ENCODE results near the gene C17orf75.

Gene C17orf75

DNA sequence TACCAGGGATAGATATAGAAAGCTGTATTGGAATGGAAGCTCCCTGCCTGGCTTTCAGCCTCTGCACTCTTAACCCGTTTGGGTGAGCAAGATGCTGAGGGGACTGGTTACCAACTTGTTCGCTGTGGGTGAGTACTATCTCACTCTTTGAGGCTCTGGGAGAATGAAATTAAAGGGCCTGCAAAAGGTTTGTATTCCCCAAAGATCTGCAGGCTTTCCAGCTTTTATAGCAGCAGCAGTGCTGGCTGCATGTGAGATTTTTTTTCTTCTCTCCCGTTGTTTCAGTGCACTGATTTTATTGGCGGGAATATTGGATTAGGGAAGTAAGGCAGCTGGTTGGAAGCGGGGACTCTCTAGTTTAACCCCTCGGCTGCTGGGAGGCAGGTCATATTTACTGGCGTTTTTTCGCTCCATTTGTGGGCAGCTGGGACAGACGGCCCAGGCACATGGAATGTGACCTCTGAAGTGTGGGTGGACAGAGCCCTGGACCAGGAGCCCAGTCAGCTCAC, 30.9 kb downstream of the C17orf75 start:
- no peak for DNase-seq (ENCODE audit: low read depth in 1 of 2, low spot score in 1 of 2)
- H3K27ac ChIP-seq (replicated peaks), result no peak overlapping the region
- no peak overlapping the region for H3K4me3 ChIP-seq (replicated peaks; ENCODE audit: insufficient read depth, low read length)
- TF ChIP-seq, protein P1, sequence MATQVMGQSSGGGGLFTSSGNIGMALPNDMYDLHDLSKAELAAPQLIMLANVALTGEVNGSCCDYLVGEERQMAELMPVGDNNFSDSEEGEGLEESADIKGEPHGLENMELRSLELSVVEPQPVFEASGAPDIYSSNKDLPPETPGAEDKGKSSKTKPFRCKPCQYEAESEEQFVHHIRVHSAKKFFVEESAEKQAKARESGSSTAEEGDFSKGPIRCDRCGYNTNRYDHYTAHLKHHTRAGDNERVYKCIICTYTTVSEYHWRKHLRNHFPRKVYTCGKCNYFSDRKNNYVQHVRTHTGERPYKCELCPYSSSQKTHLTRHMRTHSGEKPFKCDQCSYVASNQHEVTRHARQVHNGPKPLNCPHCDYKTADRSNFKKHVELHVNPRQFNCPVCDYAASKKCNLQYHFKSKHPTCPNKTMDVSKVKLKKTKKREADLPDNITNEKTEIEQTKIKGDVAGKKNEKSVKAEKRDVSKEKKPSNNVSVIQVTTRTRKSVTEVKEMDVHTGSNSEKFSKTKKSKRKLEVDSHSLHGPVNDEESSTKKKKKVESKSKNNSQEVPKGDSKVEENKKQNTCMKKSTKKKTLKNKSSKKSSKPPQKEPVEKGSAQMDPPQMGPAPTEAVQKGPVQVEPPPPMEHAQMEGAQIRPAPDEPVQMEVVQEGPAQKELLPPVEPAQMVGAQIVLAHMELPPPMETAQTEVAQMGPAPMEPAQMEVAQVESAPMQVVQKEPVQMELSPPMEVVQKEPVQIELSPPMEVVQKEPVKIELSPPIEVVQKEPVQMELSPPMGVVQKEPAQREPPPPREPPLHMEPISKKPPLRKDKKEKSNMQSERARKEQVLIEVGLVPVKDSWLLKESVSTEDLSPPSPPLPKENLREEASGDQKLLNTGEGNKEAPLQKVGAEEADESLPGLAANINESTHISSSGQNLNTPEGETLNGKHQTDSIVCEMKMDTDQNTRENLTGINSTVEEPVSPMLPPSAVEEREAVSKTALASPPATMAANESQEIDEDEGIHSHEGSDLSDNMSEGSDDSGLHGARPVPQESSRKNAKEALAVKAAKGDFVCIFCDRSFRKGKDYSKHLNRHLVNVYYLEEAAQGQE (IDR thresholded peaks at IDR 0.05; ENCODE audit: insufficient replicate concordance, low read depth), result no peak
- no peak for TF ChIP-seq GABPA (IDR thresholded peaks at IDR 0.05; ENCODE audit: low read depth)
- TF ChIP-seq, protein P2, sequence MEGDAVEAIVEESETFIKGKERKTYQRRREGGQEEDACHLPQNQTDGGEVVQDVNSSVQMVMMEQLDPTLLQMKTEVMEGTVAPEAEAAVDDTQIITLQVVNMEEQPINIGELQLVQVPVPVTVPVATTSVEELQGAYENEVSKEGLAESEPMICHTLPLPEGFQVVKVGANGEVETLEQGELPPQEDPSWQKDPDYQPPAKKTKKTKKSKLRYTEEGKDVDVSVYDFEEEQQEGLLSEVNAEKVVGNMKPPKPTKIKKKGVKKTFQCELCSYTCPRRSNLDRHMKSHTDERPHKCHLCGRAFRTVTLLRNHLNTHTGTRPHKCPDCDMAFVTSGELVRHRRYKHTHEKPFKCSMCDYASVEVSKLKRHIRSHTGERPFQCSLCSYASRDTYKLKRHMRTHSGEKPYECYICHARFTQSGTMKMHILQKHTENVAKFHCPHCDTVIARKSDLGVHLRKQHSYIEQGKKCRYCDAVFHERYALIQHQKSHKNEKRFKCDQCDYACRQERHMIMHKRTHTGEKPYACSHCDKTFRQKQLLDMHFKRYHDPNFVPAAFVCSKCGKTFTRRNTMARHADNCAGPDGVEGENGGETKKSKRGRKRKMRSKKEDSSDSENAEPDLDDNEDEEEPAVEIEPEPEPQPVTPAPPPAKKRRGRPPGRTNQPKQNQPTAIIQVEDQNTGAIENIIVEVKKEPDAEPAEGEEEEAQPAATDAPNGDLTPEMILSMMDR (IDR thresholded peaks at IDR 0.05; ENCODE audit: insufficient read depth, low read length), result no peak
- peaks cover 3% of the 10 kb centered on the region for H3K27me3 ChIP-seq (ENCODE audit: insufficient read depth, poor library complexity, severe bottlenecking)

DNA sequence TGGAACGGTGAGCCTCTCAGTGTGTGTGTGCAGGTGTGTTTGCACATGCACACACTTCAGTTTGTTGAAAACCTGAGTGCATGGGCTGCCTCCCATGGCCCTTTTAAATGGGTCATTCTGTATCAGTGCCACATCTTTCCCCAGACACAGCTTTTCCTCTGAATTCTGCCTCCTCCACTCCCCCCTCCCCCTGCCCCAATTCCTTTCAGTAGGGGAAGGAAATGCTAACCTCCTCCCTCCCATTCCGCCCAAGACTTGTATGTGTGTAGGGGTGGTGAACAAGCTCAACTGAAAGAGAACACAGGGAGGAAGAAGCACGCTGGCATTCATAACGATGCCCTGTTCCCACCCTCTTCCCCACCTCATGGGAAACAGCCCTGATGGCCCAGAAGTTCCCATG, 34.3 kb downstream of the C17orf75 start:
- H3K27ac ChIP-seq (replicated peaks), result no peak overlapping the region
- TF ChIP-seq GABPA (IDR thresholded peaks at IDR 0.05; ENCODE audit: low read depth) (no peak), POLR2AphosphoS5 (IDR thresholded peaks at IDR 0.05; ENCODE audit: low read depth) (no peak), SPI1 (IDR thresholded peaks at IDR 0.05; ENCODE audit: borderline replicate concordance, low read depth) (no peak)
- TF ChIP-seq, protein P2 (IDR thresholded peaks at IDR 0.05; ENCODE audit: insufficient read depth, low read length), result no peak
- TF ChIP-seq, protein P1 (IDR thresholded peaks at IDR 0.05; ENCODE audit: insufficient replicate concordance, low read depth), result no peak
- no peak overlapping the region for H3K4me3 ChIP-seq (replicated peaks; ENCODE audit: insufficient read depth, low read length)
- H3K27me3 ChIP-seq (ENCODE audit: insufficient read depth, poor library complexity, severe bottlenecking), result peaks cover 3% of the 10 kb centered on the region
- DNase-seq (ENCODE audit: low read depth in 1 of 2, low spot score in 1 of 2), result no peak

DNA sequence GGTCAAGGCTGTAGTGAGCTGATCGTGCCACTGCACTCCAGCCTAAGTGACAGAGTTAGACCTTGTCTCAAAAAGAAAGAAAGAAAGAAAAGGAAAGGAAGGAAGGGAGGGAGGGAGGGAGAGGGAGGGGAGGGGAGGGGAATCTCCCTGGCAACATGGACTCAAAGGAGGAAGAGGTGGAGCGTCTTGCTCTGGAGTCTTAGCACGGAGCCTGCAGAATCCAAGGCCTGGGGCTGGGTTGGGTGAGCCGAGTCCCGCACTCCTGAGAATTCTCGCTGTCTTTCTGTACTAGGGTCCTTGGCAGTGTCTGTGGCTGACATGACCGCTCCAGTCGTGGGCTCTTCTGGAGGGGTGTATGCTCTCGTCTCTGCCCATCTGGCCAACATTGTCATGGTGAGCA, 36.9 kb downstream of the C17orf75 start:
- TF ChIP-seq, protein P1 (IDR thresholded peaks at IDR 0.05; ENCODE audit: insufficient replicate concordance, low read depth), result no peak
- TF ChIP-seq SPI1 (IDR thresholded peaks at IDR 0.05; ENCODE audit: borderline replicate concordance, low read depth) (no peak), GABPA (IDR thresholded peaks at IDR 0.05; ENCODE audit: low read depth) (no peak), POLR2AphosphoS5 (IDR thresholded peaks at IDR 0.05; ENCODE audit: low read depth) (no peak)
- TF ChIP-seq, protein P2 (IDR thresholded peaks at IDR 0.05; ENCODE audit: insufficient read depth, low read length), result no peak
- DNase-seq (ENCODE audit: low read depth in 1 of 2, low spot score in 1 of 2), result no peak
- H3K4me3 ChIP-seq (replicated peaks; ENCODE audit: insufficient read depth, low read length), result no peak overlapping the region
- H3K27me3 ChIP-seq (ENCODE audit: insufficient read depth, poor library complexity, severe bottlenecking), result peaks cover 3% of the 10 kb centered on the region
- H3K27ac ChIP-seq (replicated peaks), result no peak overlapping the region

Data from HL-60 (cell line).